GM21367 (cell line): Measurements from ENCODE around the gene SRCAP.
"Not testable (repeated sequence)": the region's sequence is repeated elsewhere in the genome, so short reads cannot be mapped to it uniquely, and the experiment has no call there.

Source experiments
- ATAC-seq: cut with Tn5 transposase; IDR thresholded peaks from one replicate; pipeline ENCODE4 v1.9.1; 2021; ENCODE audit not compliant: unreplicated experiment

Gene SRCAP

DNA sequence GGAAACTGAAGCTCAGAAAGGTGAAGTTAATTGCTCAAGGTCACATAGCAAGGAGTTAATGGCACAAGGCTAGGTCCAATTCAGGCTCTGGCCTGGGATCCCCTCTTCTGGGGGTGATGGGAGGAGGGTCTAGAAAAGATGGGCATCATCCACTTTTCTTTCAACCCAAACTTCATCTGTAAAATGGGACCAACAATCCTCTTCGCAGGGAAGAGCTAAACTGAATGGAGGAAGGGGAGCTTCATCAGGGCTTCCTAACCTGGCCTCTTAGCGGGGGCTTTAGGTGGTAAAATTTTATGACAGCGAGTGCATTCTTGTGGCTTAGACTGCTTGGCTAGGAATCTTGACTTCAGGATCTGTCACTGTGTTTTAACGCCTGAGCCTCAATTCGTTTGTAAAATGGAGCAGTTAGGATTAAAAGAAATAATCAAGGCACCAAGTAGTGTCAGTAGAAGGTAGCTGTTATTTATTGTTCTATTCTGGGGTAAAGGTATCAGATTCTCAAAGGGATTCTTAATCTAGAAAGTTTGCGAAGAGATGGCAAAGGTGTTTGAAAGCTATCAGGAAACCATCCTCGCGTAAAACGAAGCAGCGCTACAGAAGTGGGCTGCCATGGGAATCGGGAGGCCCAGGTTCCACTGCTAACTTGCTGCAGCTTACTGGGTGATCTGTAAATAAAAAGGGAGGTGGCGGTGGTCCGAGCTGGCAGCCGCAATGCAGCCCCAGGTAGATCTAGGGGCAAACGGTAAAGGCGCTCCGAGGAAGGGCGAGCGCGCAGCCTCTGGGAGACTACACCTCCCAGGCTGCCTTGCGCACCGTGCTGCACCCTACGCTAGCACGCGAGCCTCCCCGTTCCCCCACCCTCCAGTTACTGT lies 1.5 kb upstream of the SRCAP start:
- peak; percentile 77 for ATAC-seq

DNA sequence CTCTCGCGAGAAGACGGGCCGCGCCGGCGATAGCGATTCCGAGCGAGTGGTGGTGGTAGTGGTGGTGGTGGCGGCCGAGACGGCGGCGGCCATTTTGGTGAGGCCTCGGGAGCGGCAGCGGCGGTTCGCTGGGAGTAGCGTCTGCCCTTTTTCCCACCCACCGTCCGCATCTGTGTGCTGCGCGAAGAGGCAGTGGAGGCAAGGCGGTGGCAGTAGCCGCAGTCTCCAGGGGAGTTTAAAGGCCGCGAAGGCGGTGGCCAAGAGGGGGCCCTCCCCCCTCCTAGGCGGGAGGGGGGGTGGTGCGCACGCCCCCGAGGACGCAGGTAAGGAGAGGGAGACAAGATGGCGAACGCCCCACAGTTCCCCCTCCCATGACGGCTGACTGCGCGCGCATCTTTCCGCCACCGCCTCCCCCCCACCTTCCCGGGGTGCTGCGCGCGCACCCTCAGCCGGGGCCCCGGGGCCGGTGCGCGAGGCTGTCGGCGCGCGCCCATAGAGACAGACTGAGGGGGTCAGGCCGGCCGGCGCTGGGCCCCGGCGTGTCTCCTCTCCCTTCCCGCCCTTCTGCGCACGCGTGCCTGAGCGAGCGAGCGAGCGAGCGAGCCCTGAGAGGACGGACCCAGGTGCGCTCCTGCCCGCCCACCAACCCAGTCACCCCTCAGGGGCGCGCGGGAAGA lies 694 bp upstream of the SRCAP start:
- peak; percentile 53 for ATAC-seq

DNA sequence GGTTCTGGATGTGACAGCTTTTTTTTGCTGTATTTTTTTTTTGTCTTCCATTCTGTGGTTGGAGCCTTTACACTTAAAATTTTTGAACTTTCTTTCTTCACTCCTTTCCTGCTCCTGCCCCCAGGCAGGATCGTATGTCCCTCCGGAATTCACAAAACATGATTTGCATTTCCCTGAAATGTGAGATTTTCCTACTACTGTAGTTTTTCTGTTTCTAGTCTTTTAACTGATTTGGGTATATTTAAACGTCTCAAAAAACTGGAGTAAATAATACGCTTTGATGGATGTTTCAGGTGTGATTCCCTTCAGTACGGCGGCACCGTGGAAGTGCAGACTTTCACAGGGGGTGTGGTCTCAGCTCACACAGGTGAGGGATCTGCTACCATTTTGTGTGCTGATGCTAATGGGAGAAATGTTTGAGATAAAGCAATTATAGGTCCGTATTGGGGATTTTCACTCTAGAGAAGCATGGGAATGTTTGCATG lies 686 bp downstream of the SRCAP start:
- ATAC-seq, result no peak

DNA sequence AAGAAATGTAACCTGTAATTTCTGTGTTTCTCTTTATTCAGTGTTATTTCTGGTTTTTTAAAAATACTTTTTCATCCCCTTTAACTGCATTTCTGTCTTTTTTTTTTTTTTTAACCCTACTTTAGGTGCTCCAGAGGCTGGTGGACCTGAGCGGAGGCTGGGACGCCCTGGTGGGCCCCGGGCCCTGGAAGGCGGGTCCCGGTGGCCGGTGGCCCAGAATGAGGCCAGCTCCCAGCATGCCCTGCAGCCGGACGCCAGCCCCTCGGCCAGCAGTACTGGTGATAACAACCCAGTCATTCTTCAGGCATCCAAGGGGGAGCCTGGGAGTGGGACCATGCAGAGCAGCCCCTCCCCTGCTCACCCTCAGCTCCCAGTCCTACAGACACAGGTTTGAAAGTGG lies 1.5 kb downstream of the SRCAP start:
- no peak for ATAC-seq

DNA sequence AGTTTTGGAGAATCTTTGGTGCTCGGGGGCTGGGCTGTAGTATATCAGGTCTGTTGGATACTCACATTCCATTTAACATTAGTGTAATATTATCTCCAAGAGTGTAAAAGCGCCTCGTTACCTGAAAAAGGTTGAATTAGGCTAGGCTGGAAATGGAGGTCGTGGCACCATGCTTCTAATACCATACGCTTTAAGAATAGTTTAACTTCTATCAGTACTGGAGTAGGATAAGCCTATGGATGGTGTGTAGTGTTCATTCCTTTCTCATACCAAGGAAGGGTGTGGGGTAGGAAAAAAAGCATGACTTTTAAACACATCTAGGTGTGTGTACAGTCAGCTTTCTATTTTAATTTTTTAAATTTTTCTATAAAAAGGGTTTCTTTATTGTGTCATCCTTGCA lies 2.0 kb downstream of the SRCAP start:
- ATAC-seq, result no peak

DNA sequence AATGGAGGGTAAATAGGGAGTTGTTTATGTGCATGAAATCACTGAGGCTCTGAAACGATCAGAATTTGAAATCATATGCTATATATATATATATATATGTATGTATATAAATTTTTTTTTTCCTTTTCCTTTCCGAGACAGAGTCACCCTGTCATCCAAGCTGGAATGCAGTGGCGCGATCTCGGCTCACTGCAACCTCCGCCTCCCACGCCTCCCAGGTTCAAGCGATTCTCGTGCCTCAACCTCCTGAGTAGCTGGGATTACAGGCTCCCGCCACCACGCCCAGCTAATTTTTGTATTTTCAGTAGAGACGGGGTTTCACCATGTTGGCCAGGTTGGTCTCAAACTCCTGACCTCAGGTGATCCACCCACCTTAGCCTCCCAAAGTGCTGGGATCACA lies 4.1 kb downstream of the SRCAP start:
- not testable (repeated sequence) for ATAC-seq

DNA sequence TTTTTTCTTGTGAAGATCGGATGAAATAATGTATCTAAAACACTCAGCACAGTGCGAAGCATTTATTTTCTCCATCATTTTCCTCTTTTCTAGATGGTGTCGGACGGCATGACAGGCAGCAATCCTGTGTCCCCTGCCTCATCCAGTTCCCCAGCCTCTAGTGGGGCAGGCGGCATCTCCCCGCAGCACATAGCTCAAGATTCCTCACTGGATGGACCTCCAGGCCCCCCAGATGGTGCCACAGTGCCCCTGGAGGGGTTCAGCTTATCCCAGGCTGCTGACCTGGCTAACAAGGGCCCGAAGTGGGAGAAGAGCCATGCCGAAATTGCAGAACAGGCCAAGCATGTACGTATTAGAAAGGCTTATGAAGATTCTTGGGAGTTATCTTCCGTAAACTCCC lies 5.0 kb downstream of the SRCAP start:
- ATAC-seq, result no peak

DNA sequence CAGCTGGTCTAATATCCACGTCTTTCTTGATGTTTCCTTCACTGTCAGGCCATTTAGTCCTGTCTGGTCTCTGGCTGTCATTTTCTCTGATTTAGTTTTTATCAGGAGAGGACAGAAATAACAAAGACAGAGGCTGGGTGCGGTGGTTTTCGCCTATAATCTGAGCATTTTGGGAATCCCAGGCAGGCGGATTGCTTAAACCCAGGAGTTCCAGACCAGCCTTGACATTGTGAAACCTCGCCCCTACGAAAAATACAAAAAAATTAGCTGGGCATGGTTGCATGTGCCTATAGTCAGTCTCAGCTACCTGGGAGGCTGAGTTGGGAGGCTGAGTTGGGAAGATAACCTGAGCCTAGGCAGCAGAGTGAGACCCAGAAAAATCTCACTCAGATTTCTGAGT lies 7.1 kb downstream of the SRCAP start:
- ATAC-seq, result no peak

DNA sequence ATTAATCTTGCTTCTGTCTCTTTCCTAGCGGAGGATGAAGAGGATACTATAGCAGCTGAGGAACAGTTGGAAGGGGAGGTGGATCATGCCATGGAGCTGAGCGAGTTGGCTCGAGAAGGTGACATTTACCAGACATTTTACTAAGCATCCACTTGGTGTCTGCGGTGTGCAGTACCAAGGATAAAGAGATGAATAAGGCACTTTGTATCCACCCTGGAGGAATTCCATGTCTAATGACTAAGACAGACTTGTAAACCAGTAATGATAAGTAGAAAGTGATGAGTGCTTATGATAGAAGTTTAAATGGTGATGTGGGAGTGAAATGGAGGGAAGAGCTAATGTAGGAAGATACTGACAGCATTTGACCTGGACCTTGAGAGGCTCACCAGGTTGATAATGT lies 12.0 kb downstream of the SRCAP start:
- no peak for ATAC-seq

DNA sequence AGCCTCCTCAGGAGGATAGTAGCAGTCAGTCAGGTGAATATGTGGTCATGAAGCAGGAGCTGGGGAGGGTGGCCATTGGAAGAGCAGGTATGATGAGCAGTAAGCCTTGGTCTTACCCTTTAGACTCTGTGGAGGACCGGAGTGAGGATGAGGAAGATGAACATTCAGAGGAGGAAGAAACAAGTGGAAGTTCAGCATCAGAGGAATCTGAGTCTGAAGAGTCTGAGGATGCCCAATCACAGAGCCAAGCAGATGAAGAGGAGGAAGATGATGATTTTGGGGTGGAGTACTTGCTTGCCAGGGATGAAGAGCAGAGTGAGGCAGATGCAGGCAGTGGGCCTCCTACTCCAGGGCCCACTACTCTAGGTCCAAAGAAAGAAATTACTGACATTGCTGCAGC lies 12.7 kb downstream of the SRCAP start:
- no peak for ATAC-seq

DNA sequence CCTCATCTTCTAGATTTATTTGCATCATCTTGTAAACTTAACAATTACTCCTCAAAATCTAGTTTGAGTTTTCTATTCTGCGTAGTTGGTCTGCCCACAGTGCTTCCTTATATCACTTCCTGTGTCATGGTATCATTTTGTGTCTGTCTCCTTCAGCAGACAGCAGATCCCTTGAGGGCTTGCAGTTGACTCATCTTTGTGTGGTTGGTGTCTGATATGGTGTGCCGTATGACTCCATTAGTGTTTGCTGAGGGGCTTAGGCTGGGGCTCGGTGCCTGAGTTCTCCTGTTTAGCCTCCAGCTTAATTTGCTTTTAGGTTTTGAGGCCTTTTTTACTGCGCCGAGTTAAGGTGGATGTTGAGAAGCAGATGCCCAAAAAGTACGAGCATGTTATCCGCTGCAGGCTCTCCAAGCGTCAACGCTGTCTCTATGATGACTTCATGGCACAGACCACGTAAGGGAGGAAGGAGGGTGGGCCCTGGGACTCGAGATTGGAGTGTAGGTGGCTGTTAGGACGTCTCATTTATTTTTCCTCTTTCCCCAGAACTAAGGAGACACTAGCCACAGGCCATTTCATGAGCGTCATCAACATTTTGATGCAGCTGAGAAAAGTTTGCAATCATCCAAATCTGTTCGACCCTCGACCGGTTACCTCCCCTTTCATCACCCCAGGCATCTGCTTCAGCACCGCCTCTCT lies 16.9 kb downstream of the SRCAP start:
- ATAC-seq, result no peak

DNA sequence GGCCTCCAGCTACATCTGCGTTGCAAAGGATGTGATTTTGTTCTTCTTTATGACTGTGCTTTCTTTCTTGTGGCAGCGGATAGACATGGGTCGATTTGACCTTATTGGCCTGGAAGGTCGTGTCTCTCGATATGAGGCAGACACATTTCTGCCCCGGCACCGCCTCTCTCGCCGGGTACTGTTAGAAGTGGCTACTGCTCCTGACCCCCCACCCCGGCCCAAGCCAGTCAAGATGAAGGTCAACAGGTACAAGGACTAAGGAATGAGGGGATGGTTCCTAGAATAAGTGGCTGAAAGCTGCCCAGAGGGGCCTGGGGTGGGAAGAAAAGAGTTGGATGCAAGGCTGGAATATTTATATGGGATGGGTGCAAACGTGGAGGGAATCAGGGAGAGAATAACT lies 21.1 kb downstream of the SRCAP start:
- no peak for ATAC-seq

DNA sequence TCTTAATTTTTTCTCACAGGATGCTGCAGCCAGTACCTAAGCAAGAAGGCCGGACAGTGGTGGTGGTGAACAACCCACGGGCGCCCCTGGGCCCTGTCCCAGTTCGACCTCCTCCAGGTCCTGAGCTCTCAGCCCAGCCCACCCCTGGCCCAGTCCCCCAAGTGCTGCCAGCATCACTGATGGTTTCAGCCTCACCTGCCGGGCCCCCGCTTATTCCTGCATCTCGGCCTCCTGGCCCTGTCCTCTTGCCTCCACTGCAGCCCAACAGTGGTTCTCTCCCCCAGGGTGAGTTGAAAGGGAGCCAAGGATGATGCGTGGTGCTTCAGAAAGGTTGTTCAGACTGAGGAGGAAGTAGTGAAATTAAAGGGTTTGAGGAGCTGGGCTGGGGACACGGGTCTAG lies 21.7 kb downstream of the SRCAP start:
- ATAC-seq, result no peak

DNA sequence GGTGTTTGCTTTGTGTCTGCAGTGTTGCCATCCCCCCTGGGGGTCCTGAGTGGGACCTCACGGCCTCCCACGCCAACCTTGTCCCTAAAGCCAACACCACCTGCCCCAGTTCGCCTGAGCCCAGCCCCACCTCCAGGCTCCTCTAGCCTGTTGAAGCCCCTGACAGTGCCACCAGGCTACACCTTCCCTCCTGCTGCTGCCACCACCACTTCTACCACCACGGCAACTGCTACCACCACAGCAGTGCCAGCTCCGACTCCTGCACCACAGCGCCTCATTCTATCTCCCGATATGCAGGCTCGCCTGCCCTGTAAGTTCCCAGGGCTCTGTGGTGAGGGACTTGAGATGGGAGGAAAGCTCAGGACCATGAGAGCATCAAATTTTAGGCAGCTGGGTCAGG lies 22.2 kb downstream of the SRCAP start:
- ATAC-seq, result no peak

DNA sequence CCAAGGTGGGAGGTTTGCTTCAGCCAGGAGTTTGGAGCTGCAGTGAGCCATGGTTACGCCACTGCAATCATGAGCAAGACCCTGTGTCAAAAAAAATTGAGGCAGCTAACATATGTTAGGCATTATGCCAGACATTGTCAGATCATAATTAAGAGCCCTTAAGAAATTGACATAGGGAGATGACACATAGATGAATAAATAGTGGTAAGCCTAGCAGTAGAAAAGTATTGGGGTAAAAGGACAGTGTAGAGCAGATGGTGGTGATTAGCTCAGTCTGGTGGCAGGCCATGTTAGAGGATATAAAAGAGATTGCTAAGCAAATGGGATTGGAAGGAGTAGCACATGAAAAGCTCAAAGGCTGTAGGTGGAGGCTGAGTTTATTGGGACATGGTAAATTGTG lies 22.6 kb downstream of the SRCAP start:
- no peak for ATAC-seq

DNA sequence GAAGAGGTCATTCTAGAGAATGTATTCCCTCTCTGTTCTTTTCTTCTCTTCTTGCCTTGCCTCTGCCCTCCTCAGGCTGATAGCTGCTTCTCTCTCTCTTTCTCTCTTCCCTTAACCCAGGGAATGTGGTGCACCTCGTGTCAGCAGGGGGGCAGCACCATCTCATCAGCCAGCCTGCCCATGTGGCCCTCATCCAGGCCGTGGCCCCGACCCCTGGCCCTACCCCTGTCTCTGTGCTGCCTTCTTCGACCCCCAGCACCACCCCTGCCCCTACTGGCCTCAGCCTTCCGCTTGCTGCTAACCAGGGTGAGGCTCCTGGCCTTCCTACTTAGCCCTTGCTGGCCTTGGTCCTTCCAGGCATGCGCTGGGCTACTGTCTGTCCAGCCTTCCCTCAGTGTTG lies 23.5 kb downstream of the SRCAP start:
- ATAC-seq, result no peak

DNA sequence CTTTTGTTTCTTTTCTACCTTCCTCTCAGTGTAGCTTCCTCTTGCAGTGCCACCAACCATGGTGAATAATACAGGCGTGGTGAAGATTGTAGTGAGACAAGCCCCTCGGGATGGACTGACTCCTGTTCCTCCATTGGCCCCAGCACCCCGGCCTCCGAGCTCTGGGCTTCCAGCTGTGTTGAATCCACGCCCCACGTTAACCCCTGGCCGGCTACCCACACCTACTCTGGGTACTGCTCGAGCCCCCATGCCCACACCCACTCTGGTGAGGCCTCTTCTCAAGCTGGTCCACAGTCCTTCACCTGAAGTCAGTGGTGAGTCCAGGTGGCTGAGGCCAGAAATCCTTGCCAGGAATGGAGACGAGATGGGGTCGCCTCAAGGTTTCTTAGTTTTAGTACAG lies 23.9 kb downstream of the SRCAP start:
- ATAC-seq, result no peak

DNA sequence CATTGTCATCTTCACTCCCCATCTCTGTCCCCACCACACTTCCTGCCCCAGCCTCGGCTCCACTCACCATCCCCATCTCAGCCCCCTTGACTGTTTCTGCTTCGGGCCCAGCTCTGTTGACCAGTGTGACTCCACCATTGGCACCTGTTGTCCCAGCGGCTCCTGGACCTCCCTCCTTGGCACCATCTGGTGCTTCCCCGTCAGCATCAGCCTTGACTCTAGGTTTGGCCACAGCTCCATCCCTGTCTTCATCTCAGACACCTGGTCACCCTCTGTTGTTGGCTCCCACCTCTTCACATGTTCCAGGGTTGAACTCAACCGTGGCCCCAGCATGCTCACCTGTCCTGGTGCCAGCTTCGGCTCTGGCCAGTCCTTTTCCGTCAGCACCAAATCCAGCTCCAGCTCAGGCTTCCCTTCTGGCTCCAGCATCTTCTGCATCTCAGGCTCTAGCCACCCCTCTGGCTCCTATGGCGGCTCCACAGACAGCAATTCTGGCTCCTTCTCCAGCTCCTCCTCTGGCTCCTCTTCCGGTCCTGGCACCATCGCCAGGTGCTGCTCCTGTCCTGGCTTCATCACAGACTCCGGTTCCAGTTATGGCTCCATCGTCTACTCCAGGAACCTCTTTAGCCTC lies 24.9 kb downstream of the SRCAP start:
- no peak for ATAC-seq

DNA sequence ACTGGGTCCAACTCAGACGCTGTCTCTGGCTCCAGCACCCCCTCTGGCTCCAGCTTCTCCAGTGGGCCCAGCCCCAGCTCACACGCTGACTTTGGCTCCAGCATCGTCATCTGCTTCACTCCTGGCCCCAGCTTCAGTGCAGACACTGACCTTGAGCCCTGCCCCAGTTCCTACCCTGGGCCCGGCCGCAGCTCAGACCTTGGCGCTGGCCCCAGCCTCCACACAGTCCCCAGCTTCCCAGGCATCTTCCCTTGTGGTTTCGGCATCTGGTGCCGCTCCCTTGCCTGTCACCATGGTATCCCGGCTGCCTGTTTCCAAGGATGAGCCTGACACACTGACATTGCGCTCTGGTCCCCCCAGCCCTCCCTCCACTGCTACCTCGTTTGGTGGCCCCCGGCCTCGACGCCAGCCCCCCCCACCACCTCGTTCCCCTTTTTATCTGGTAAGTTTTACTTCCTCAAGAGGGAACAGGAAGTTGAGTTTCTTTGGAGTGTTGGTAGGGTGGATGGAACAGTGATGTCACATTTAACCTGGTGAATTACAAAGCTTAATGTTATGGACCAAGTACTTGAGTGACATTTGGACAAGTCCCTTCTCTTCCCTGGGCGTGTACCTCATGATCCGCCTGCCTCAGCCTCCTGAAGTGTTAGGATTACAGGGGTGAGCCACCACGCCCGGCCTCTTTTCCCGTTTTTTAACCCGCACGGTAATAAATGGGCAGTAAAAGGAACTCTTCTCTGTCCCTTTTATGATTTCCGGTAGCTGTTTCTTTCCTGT lies 25.9 kb downstream of the SRCAP start:
- ATAC-seq, result no peak

DNA sequence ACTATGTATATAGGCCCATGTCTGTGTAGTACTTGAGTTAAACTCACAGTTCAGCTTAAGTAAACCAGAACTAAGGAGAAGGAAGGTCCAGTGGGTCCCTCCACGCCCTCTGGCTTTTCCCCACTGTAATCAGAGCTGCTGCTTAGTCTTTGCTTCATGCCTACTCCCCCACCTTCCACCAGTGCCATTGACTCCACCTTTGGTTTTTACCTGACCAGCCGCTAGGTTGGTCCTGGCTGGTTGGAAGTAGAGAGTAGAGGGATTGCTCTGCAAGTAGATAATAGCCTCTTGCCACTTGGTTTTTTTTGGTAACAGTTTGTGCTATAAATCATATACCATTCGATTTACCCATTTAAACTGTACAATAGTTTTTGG lies 26.4 kb downstream of the SRCAP start:
- no peak for ATAC-seq

DNA sequence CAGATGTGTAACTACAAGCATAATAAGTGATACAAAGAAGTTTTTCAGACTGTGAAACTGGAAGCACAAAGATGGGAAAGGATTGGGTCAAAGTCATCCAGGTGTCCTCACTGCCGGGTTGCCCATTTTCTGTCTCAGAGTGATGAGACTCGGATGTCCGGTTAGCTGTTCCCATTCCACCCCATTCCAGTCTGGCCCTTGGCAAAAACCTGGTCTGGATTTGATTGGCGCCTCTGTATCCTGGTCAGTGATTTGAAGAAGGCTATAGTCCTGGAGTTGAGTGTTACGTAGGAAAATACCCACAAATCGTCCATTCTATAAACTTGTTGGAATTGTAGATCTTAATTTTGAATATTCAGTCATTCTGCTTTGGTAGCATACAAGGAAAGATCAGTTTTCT lies 29.4 kb downstream of the SRCAP start:
- no peak for ATAC-seq
